Ectodermal cell (in vitro differentiated cells): ENCODE data around the gene GATAD2A.
"Not testable (repeated sequence)": the region's sequence is repeated elsewhere in the genome, so short reads cannot be mapped to it uniquely, and the experiment has no call there.

ENCODE experiments used
- H3K27ac ChIP-seq: 2 replicates; pipeline ENCODE4 v1.7.0; 2013; ENCODE audit warnings: mild to moderate bottlenecking, low read depth, low read length; ENCODE audit not compliant: insufficient read depth, poor library complexity, severe bottlenecking
- H3K27me3 ChIP-seq: 2 replicates; pipeline ENCODE4 v1.7.0; 2013; ENCODE audit warnings: mild to moderate bottlenecking, low read length; ENCODE audit not compliant: insufficient read depth, control insufficient read depth, poor library complexity, severe bottlenecking
- H3K36me3 ChIP-seq: one replicate; pipeline ENCODE4 v1.7.0; 2013; ENCODE audit warnings: low read length; ENCODE audit not compliant: control insufficient read depth, insufficient read depth
- H3K4me1 ChIP-seq: one replicate; pipeline ENCODE4 v1.7.0; 2013; ENCODE audit warnings: low read length; ENCODE audit not compliant: control insufficient read depth, insufficient read depth
- H3K4me3 ChIP-seq: 2 replicates; pipeline ENCODE4 v1.7.0; 2013; ENCODE audit warnings: low read depth, low read length, control low read depth; ENCODE audit not compliant: insufficient read depth
- H3K9me3 ChIP-seq: 2 replicates; pipeline ENCODE4 v1.7.0; 2013; ENCODE audit warnings: mild to moderate bottlenecking, low read length, moderate library complexity; ENCODE audit not compliant: control insufficient read depth
- WGBS, 2 experiments: methylation state at CpG; one replicate each; pipeline ENCODE4 v1.1.7; 2013; ENCODE audit warnings: missing lambda C conversion rate in 2 of 2; 5-methylcytosine and 5-hydroxymethylcytosine counted together

The GATAD2A gene

GRCh38 chr19:19466201-19466600, 60.7 kb downstream of the GATAD2A start:
- peaks cover 11% of the 10 kb centered on the region for H3K9me3 ChIP-seq
- WGBS, 2 experiments = 96 to 97% methylated on average over 6 of the region's 6 CpGs
- peaks cover 37% of the 10 kb centered on the region for H3K36me3 ChIP-seq
- H3K4me1 ChIP-seq = peaks cover 37% of the 10 kb centered on the region
- no peak overlapping the region for H3K4me3 ChIP-seq
- H3K27me3 ChIP-seq = no peaks in the 10 kb centered on the region
- H3K27ac ChIP-seq = no peak overlapping the region

DNA sequence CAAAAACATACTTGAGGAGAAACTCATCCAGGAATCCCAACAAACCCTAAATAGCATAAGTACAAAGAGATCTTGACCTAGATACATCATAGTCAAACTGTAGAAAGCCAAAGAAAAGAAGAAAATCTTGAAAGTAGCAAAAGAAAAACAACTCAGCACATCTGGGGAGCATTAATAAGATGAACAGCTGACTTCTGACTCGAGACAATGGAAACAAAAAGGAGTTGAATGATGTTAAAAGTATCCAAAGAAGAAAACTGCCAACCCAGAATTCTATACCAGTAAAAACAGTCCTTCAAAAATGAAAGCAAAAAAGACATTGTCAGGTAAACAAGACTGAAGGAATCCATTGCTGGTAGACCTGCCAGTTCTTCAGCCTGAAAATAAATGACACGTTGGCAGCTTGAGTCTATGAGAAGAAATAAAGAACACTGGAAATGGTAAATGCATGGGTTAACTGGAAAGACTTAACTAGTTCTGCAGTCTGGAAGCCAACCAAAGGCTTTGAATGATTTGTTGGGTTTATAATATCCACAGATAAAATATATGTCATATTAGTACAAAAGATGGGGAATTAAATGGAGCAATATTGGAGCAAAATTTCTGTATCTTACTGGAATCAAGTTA, 63.1 kb downstream of the GATAD2A start:
- H3K27me3 ChIP-seq = no peaks in the 10 kb centered on the region
- H3K9me3 ChIP-seq = peaks cover 11% of the 10 kb centered on the region
- peaks cover 37% of the 10 kb centered on the region for H3K36me3 ChIP-seq
- 99 to 100% methylated on average over 2 of the region's 2 CpGs for WGBS, 2 experiments
- no peak overlapping the region for H3K4me3 ChIP-seq
- H3K27ac ChIP-seq = no peak overlapping the region
- H3K4me1 ChIP-seq = peaks cover 16% of the 10 kb centered on the region

DNA sequence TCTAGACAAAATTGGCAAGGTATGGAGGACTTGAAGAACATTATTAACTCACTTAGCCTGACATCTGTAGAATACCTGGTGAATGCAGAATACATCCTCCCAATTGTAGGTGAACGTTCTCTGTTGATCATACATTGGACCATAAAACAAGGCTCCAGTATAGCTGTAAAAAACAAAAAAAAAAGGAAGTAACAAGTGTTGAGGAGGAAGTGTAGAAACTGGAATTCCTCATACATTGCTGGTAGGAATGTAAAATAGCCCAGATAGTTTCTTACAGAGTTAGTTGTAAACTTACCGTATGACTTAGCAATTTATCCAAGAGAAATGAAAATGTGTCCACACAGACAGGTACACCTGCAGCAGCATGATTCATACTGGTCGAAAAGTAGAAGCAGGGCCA, 65.1 kb downstream of the GATAD2A start:
- H3K27ac ChIP-seq = no peak overlapping the region
- WGBS, 2 experiments = 96 to 97% methylated on average over 3 of the region's 3 CpGs
- H3K36me3 ChIP-seq = peaks cover 33% of the 10 kb centered on the region
- no peak overlapping the region for H3K4me3 ChIP-seq
- H3K27me3 ChIP-seq = no peaks in the 10 kb centered on the region
- H3K9me3 ChIP-seq = peaks cover 11% of the 10 kb centered on the region
- H3K4me1 ChIP-seq = peaks cover 9% of the 10 kb centered on the region

DNA sequence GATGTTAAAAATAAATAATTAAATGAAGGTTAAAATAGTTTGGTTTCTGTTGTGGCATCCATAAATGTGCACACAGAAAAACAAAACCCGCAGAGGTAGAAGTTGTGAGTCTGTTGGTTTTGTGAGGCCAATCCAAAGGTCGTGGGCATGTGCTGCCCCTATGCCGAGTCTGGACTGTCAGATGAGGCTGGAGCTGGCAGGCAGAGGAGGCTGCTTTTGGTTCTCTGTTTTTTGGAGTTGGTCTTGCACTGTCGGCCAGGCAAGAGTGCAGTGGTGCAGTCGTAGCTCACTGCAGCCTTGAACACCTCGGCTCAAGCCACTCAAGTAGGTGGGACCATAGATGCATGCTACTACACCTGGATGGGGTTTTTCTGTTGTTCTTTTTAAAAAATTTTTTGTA, 66.2 kb downstream of the GATAD2A start:
- Histone ChIP-seq H3K9me3 (peaks cover 11% of the 10 kb centered on the region), H3K4me3 (no peak overlapping the region), H3K27me3 (no peaks in the 10 kb centered on the region), H3K27ac (no peak overlapping the region), H3K4me1 (peaks cover 20% of the 10 kb centered on the region), H3K36me3 (peaks cover 22% of the 10 kb centered on the region)
- WGBS, 2 experiments = 96% methylated on average over 6 of the region's 6 CpGs

- H3K36me3 ChIP-seq = peaks cover 20% of the 10 kb centered on the region
- 93 to 94% methylated on average over 5 of the region's 5 CpGs for WGBS, 2 experiments
- peaks cover 20% of the 10 kb centered on the region for H3K4me1 ChIP-seq
- H3K27me3 ChIP-seq, H3K4me3 ChIP-seq, H3K27ac ChIP-seq: not testable (repeated sequence)
- H3K9me3 ChIP-seq = peaks cover 11% of the 10 kb centered on the region
Observed at GRCh38 chr19:19472106-19472505, 66.6 kb downstream of the GATAD2A start.

DNA sequence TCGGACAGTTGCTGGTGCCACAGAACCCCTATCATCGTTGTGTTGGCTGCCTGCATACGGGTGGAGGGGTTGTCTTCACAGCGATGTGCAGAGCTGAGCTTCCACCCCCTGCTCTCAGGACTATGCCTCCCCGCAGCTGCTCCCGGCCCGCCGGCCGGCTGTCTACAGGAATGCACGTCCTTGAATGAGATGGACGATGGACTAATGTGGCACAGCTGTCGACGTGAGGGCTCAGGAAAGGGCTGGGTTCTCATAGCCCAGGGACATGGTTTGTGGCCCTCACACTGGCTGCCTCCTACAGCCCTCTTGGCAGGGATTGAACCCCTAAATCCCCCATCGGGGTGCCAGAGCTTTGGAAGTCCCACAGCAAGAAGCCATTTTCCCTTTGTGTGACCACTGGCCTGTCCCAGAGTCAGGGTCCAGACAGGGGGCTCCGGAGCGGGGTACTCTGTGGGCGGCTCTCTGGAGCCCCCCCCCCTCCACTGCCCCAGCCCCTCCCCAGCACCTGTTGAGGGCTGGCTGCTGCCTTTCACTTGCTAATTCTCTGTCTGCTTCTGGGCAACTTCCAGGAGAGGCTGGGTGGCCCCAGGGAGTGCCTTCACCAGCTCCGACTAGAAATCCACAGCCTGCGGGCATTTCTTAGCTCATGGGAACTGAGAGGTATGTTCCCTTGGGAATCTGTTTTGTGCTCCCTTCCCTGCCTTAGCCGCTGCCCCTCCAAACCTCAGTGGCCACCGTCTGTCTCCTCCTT, 69.7 kb downstream of the GATAD2A start:
- peaks cover 20% of the 10 kb centered on the region for H3K4me1 ChIP-seq
- H3K27ac ChIP-seq = no peak overlapping the region
- WGBS, 2 experiments = 25 to 26% methylated on average over 21 of the region's 21 CpGs
- H3K36me3 ChIP-seq = no peaks in the 10 kb centered on the region
- H3K9me3 ChIP-seq = no peaks in the 10 kb centered on the region
- no peaks in the 10 kb centered on the region for H3K27me3 ChIP-seq
- H3K4me3 ChIP-seq = no peak overlapping the region

GRCh38 chr19:19475849-19476828, 70.7 kb downstream of the GATAD2A start:
- WGBS, 2 experiments = 77 to 78% methylated on average over 19 of the region's 19 CpGs
- Histone ChIP-seq H3K4me1 (peaks cover 20% of the 10 kb centered on the region), H3K27ac (no peak overlapping the region), H3K36me3 (no peaks in the 10 kb centered on the region), H3K9me3 (no peaks in the 10 kb centered on the region), H3K27me3 (no peaks in the 10 kb centered on the region), H3K4me3 (no peak overlapping the region)

- H3K27me3 ChIP-seq = no peaks in the 10 kb centered on the region
- H3K4me1 ChIP-seq = peaks cover 20% of the 10 kb centered on the region
- WGBS, 2 experiments = 96% methylated on average over 10 of the region's 10 CpGs
- H3K4me3 ChIP-seq = no peak overlapping the region
- no peaks in the 10 kb centered on the region for H3K9me3 ChIP-seq
- no peak overlapping the region for H3K27ac ChIP-seq
- no peaks in the 10 kb centered on the region for H3K36me3 ChIP-seq
Observed at GRCh38 chr19:19477705-19478383, 72.4 kb downstream of the GATAD2A start.

DNA sequence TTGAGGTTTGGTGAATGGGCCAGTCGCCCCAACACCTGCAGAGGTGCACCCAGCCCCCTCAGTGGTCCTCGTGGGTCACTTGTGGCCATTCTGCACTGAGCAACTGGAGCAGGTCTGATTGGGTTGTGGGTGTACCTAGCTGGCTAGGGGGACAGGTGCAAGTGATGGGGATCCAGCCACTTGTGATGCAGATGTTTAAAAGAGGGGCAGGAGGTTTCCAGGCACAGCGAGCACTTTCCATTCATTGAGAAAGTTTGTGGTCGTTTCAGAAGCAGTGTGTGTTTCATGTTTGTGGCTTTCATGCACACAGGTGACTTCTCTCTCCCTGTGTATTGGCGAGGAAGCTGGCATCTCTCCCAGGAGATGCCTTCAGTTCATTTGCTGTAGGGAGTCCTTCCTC, 75.2 kb downstream of the GATAD2A start:
- Histone ChIP-seq H3K36me3 (no peaks in the 10 kb centered on the region), H3K4me1 (peaks cover 9% of the 10 kb centered on the region), H3K27ac (no peak overlapping the region), H3K4me3 (no peak overlapping the region), H3K9me3 (no peaks in the 10 kb centered on the region), H3K27me3 (no peaks in the 10 kb centered on the region)
- 95% methylated on average over 5 of the region's 5 CpGs for WGBS, 2 experiments
